Epithelial cell of prostate (primary cell): ENCODE data around the gene HOPX.
"Not testable (repeated sequence)": the region's sequence is repeated elsewhere in the genome, so short reads cannot be mapped to it uniquely, and the experiment has no call there.

ENCODE experiments used
- DNase-seq: peaks from one replicate; pipeline ENCODE4 v3.0.0-alpha.2; 2011; ENCODE audit warnings: low read depth, low spot score
- H3K27ac ChIP-seq: fragments of 450-650 bp; 2 replicates; pipeline ENCODE4 v1.5.1; 2017; ENCODE audit warnings: mild to moderate bottlenecking

The HOPX gene

GRCh38 chr4:56689201-56689969 is 8.3 kb upstream of the HOPX start:
- no peak overlapping the region for H3K27ac ChIP-seq
- DNase-seq, result no peak

DNA sequence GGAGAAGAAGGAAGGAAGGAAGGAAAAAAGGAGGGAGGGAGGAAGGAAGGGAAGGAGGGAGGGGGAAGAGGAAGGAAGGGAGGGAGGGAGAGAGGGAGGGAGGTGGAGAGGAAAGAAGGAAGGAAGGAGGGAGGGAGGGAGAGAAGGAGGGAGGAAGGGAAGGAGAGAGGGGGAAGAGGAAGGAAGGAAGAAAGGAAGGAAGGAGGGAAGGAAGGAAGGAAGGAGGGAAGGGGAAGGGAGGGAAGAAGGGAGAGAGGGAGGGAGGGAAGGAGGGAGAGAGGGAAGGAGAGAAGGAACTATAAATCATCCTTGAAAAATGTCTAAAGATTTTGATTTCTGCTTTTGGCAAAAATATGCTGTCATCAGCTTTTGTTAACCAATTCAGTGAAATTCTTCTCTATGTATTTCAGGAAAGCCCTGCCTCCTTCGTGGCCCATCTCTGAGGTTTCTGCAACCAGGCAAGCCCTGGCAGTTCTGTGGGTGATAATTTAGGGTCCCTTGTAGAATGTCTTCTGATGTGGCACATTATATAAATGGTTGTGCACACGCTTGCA is 7.1 kb upstream of the HOPX start:
- no peak for DNase-seq
- no peak overlapping the region for H3K27ac ChIP-seq

- peak overlapping the region; percentile 36 for H3K27ac ChIP-seq
- DNase-seq, result no peak
These were observed 5.6 kb upstream of the HOPX start for GRCh38 chr4:56686537-56687231.

GRCh38 chr4:56684320-56685050 is 3.4 kb upstream of the HOPX start:
- no peak for DNase-seq
- peak overlapping the region; percentile 17 for H3K27ac ChIP-seq

GRCh38 chr4:56683455-56683854 is 2.4 kb upstream of the HOPX start:
- no peak overlapping the region for H3K27ac ChIP-seq
- DNase-seq, result no peak

DNA sequence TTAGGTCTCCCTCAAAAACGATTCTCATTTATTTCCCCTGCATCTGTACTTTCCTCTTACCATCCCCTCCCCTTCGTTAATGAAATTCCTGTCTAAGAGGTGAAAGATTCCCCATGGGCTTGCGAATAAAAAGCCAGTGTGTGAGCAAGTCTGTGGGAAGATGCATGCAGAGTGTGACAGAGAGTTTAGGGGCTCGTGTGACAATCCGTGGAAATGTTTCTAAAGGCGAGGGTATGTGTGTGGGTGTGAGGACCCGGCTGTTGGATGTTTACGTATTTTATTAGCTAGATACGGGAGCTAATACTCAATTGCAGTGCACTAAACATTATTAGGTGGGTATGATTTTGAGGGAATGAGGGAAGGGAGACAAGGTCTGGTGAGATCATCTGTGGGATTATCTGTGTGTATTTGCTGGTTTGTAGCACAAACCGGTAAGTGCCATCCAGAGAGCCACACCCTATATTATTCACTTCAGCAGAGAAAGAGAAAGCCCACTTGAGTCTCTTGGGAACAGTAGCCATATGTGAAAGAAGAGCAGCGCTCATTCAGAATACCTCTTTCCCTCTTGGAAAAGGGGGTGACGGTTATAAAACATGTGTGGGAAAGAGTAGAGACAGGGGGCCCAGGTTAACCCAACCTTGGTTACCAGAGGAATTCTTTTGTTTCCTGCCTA is 893 bp upstream of the HOPX start:
- H3K27ac ChIP-seq, result peak overlapping the region; percentile 56
- no peak for DNase-seq

- H3K27ac ChIP-seq, result no peak overlapping the region
- no peak for DNase-seq
These were observed 830 bp downstream of the HOPX start for GRCh38 chr4:56680266-56680665.

- H3K27ac ChIP-seq, result no peak overlapping the region
- DNase-seq, result no peak
These were observed 3.4 kb downstream of the HOPX start for GRCh38 chr4:56677711-56678110.

DNA sequence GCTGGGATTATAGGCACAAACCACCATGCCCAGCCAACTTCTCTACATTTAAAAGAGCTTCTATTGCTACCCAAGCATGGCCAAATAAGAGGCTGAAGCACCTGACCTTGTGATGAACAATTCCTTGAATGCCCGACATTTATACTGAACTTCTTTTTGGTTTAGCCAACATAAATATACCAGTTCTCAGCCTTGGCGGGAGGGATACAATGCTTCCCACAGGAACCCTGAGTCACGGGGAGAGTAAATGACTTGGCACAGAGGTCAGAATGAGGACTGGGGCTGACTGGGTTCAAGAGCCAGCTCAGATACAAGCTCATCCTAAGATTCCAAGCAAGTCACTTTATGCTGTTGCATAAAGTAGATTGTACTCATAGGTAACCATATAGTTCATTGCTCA is 6.1 kb downstream of the HOPX start:
- DNase-seq, result no peak
- H3K27ac ChIP-seq, result no peak overlapping the region

DNA sequence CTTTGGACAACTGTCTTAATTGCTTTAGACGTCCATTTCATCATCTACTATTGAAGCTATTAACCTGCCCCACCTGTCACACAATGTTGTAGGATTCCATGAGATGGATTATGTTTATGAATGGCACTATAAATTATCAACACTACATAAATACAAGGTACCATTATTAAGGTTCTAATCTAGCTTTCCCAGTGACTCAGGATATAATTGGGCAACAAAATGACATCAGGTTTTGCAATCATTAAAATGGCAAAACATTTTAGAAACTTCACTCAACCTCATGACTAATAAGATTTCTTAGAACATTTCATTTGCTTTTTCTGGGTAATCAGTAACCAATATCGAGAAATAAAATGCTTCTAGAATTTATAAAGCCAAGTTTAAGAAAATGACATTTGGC is 9.2 kb downstream of the HOPX start:
- no peak for DNase-seq
- no peak overlapping the region for H3K27ac ChIP-seq

DNA sequence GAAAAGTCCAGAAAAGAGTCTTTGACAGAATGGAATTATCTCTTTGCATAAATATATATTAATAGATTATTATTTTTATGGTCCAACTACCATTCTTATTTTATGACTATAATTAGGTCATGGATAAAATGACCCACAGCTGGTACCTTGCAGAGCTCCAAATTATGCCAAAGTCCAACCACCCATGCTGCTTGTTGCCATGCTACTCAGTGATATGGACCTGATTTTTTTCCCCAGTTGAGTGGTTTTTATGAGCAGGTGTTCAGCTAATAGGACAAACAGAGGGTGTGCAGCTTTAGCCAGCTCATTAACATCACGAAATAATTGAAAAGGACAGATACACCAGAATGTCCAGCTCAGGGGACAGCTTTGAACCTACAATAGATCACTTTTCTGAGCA is 9.7 kb downstream of the HOPX start:
- DNase-seq, result no peak
- H3K27ac ChIP-seq, result no peak overlapping the region

DNA sequence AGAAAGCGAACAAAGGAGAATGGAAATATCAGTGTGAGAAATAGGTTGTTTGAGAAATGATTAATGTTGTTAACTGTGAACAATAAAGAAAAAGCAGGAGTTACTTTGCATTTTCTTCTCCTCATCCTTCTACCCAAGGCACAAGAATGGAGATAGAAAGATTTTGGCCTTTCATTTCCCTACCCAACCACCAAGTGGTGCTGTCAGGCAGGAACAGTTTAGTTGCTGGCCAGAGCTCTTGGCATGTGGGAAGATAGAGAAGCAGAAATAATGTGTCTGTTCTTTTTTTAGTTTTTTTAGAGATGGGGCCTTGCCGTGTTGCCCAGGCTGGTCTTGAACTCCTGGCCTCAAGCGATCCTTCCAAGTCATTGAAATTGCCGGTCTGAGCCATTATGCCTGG is 12.8 kb downstream of the HOPX start:
- DNase-seq, result no peak
- no peak overlapping the region for H3K27ac ChIP-seq

GRCh38 chr4:56667396-56667795 is 13.7 kb downstream of the HOPX start:
- H3K27ac ChIP-seq, DNase-seq: not testable (repeated sequence)

DNA sequence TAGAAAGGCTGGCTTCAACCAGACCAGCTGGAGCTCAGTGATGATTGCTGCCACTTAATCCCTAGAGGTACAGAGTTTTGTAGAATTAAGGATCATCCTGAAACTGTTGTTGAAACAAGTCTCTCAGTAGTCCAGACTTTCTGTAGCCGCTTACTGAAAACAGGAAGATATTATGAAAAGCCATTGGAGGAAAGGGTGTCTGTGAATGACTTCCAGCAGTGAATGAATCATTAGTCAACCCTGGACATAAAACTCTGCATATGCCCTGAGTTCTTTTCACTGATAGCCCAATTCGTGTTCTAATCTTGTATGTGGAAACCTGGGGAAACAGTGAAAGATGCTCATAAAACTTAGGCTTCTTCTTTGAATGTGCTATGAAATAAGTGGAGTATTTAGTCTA is 14.8 kb downstream of the HOPX start:
- DNase-seq, result no peak

GRCh38 chr4:56665781-56666180 is 15.3 kb downstream of the HOPX start:
- H3K27ac ChIP-seq, result no peak overlapping the region
- no peak for DNase-seq

More for the DNA sequence above, 14.8 kb downstream of the HOPX start:
- no peak overlapping the region for H3K27ac ChIP-seq

DNA sequence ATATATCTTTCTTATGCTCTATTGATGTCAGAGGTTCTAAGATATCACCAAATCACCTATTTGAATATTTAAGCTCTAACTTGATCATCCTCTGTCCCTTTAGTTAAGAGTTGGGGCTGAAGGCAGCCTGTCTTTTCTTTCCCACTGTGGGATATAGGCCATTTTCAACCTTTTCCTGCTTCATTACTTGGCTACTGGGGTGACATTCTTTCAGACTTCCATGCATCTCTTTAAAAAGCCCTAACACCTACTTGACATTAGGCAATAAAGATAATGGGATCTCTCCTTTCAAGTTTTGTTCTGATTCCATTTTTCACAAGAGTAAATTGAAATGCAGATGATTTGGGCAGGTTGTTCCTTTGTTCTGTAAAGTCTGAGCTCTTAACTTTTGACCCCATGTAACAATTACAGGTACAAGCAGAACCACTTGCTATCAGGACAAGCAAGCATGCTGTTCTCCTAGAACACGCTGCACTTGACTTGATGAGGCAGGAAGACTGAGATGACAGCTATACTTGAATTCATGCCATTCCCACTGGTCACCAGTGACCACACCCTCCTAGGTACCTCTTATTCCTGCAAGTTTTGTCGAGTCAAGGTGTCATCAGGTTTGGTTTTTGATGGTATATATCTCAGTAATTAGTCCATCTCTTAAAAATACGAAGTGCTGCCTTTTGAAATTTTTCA is 18.2 kb downstream of the HOPX start:
- DNase-seq, result no peak
- no peak overlapping the region for H3K27ac ChIP-seq

DNA sequence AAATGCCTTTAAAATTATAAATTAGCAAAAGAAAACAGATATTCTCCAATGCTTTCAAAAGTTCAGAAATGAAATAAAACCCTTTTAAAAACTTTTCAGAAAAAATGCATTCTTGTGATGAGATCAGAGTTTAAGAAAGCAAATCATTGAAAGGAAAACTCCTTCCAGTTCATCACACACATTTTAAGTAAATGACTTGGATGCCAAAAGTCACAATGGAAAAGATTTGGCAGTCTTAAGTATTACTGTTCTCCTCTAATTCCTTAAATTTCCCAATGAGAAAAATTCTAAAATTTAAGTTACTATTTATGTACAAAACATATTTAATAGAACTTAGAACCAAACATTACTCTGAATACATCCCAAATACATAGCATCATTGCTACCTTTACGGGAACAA is 21.1 kb downstream of the HOPX start:
- no peak overlapping the region for H3K27ac ChIP-seq
- DNase-seq, result no peak

DNA sequence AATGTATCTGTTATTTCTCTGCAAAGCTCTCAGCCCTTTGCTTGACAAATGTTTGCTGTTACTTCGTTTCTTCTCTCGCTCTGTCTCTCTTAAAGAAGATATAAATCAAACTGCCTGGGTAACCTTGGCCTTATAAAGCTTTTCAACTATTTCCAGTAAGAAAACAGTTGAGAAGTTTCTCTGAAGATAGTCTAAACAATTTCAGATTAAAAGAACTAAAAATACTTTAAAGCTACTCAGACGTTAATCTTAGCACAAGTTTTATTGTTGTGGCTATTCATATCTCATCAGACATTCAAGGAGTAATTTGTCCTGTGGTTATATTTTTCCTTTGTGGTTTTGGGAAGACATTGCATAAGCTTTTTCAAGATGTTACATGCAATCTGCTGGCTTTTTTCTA is 22.6 kb downstream of the HOPX start:
- no peak for DNase-seq
- no peak overlapping the region for H3K27ac ChIP-seq

GRCh38 chr4:56657818-56658217 is 23.3 kb downstream of the HOPX start:
- no peak for DNase-seq
- H3K27ac ChIP-seq, result no peak overlapping the region

DNA sequence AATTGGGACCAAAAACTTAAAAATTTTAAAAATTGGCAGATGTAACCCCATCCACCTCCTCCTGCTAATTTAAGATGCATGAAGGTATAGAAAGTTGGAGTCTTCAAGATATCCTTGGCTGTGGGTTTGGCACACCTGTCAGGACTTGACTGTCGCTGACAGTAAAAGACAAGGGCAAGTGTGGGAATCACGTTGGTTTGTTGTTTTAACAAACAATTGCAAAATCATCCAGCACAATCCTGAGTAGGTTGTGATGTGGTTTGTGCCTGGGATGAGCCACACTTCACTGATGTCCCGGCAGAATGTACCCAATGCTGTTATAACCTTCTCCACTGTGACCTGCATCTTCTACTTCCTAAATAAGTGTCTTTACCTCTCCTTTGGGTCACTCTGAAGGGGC is 24.0 kb downstream of the HOPX start:
- no peak for DNase-seq
- H3K27ac ChIP-seq, result no peak overlapping the region
